Endothelial cell of umbilical vein (primary cell): ENCODE data around the gene ANKS6. TPM values are rescaled to one million over a fixed set of nuclear protein-coding genes. Genes with fewer than 3 reads are reported as not detected.

Experiments
- BruUV-seq: library from RNA; stranded (reverse); fragments of 400-500 nt; replicated peaks from 2 replicates; lab custom pipeline; 2021; lab: Mats Ljungman, UMichigan
- CTCF ChIA-PET: fragments of 300-600, 350-600 bp; sonication (Branson Sonifier 250); formaldehyde crosslinking; loops from one replicate; lab custom pipeline; 2021; ENCODE audit warnings: antibody characterized with exemption, inconsistent platforms; lab: Charles Lee
- POLR2A ChIA-PET: fragments of 300-600, 350-600 bp; sonication (Branson Sonifier 250); formaldehyde crosslinking; loops from one replicate; lab custom pipeline; 2021; ENCODE audit warnings: antibody characterized with exemption, inconsistent platforms; lab: Charles Lee
- DNase-seq: peaks from one replicate; pipeline ENCODE4 v3.0.0-alpha.2; 2011; ENCODE audit warnings: low read depth, low spot score
- FAIRE-seq: peaks from 2 replicates; lab custom pipeline; 2011; peaks lifted over from hg19 to GRCh38; lab: Jason Lieb, UNC
- H2AFZ ChIP-seq: 2 replicates; pipeline ENCODE4 v1.6.0; 2012; ENCODE audit warnings: low read depth, low read length, control low read depth, inconsistent platforms
- H3K27ac ChIP-seq: 2 replicates; pipeline ENCODE4 v1.5.1; 2011; ENCODE audit warnings: low read depth, mild to moderate bottlenecking, control low read depth, low read length, moderate library complexity; ENCODE audit not compliant: insufficient read depth
- H3K27me3 ChIP-seq, 2 experiments: 2 replicates each; pipeline versions ENCODE4 v1.6.0 to v1.6.1; 2011; ENCODE audit warnings: low read length in 2 of 2, mixed read lengths in 1 of 2; ENCODE audit not compliant: control insufficient read depth in 2 of 2, insufficient read depth in 2 of 2
- H3K36me3 ChIP-seq, 2 experiments: 2 replicates in 1 of 2; 3 replicates in 1 of 2; pipeline ENCODE4 v1.5.1; 2011; ENCODE audit warnings: low read length in 2 of 2, mild to moderate bottlenecking in 1 of 2, moderate library complexity in 1 of 2; ENCODE audit not compliant: control insufficient read depth in 2 of 2, insufficient read depth in 2 of 2; ENCODE audit errors: extremely low read depth in 1 of 2
- H3K4me1 ChIP-seq: 3 replicates; pipeline ENCODE4 v1.5.1; 2011; ENCODE audit warnings: mild to moderate bottlenecking, low read length; ENCODE audit not compliant: control insufficient read depth, insufficient read depth; ENCODE audit errors: extremely low read depth
- H3K4me2 ChIP-seq: 2 replicates; pipeline ENCODE4 v1.6.1; 2011; ENCODE audit warnings: low read length, control low read depth, mixed read lengths; ENCODE audit not compliant: insufficient read depth
- H3K4me3 ChIP-seq, 3 experiments: fragments of 200-600 bp in 1 of 3; sonication (generic), shearing (Covaris generic) in 1 of 3; replicated peaks in 1 of 3; 2 replicates each; pipeline ENCODE4 v1.5.1; 2011 to 2016; ENCODE audit warnings: control low read depth in 3 of 3, low read length in 3 of 3, mild to moderate bottlenecking in 2 of 3, inconsistent platforms in 1 of 3, low read depth in 1 of 3, moderate library complexity in 1 of 3; ENCODE audit not compliant: insufficient read depth in 1 of 3
- H3K79me2 ChIP-seq: 2 replicates; pipeline ENCODE4 v1.6.0; 2012; ENCODE audit warnings: low read length, inconsistent platforms; ENCODE audit not compliant: control insufficient read depth, insufficient read depth
- H3K9ac ChIP-seq: replicated peaks from 2 replicates; pipeline ENCODE3; 2011; ENCODE audit warnings: low read length, control low read depth; ENCODE audit not compliant: insufficient read depth; ENCODE audit errors: extremely low read depth
- H3K9me1 ChIP-seq: replicated peaks from 3 replicates; pipeline ENCODE4 v1.6.0; 2011; ENCODE audit warnings: mild to moderate bottlenecking, low read length; ENCODE audit not compliant: control insufficient read depth, insufficient read depth; ENCODE audit errors: extremely low read depth
- H3K9me3 ChIP-seq: replicated peaks from 2 replicates; pipeline ENCODE4 v1.5.1; 2012; ENCODE audit warnings: low read length, inconsistent platforms; ENCODE audit not compliant: control insufficient read depth, insufficient read depth
- H4K20me1 ChIP-seq: replicated peaks from 2 replicates; pipeline ENCODE3; 2011; ENCODE audit warnings: mild to moderate bottlenecking, low read length; ENCODE audit not compliant: control insufficient read depth, insufficient read depth; ENCODE audit errors: extremely low read depth
- CTCF ChIP-seq, 2 donors: IDR thresholded peaks; 1 replicate in 1 of 2; 2 replicates in 1 of 2; pipeline ENCODE4 v1.5.1; 2011; ENCODE audit warnings: low read length in 2 of 2, mild to moderate bottlenecking in 2 of 2, moderate library complexity in 2 of 2, control low read depth in 1 of 2, inconsistent platforms in 1 of 2, low read depth in 1 of 2; ENCODE audit not compliant: insufficient read depth in 1 of 2; ENCODE audit errors: extremely low read depth in 1 of 2
- EZH2 ChIP-seq: IDR thresholded peaks from 2 replicates; pipeline ENCODE4 v1.6.1; 2012; ENCODE audit warnings: borderline replicate concordance, low read depth, mild to moderate bottlenecking, moderate library complexity, low read length, inconsistent platforms; ENCODE audit not compliant: severe bottlenecking
- FOS ChIP-seq: IDR thresholded peaks from 2 replicates; pipeline ENCODE4 v1.6.1; 2011; ENCODE audit warnings: mild to moderate bottlenecking, low read length, moderate library complexity, borderline replicate concordance; ENCODE audit not compliant: insufficient read depth
- GATA2 ChIP-seq: IDR thresholded peaks from 2 replicates; pipeline ENCODE4 v1.7.0; 2011; ENCODE audit warnings: low read depth, mild to moderate bottlenecking, moderate library complexity, mixed read lengths, low read length; ENCODE audit not compliant: insufficient read length, insufficient read depth
- JUN ChIP-seq: IDR thresholded peaks from 2 replicates; pipeline ENCODE4 v1.6.1; 2011; ENCODE audit warnings: borderline replicate concordance, low read depth; ENCODE audit not compliant: insufficient read length, insufficient read depth
- MAX ChIP-seq: IDR thresholded peaks from 2 replicates; pipeline ENCODE4 v1.6.1; 2011; ENCODE audit not compliant: insufficient read depth, insufficient read length
- MYC ChIP-seq: IDR thresholded peaks from one replicate; pipeline ENCODE4 v1.6.1; 2011; ENCODE audit warnings: mild to moderate bottlenecking, low read depth, low read length
- POLR2A ChIP-seq: IDR thresholded peaks from 2 replicates; pipeline ENCODE4 v1.6.1; 2012; ENCODE audit warnings: low read depth, mild to moderate bottlenecking, control low read depth, low read length
- POLR2AphosphoS5 ChIP-seq: IDR thresholded peaks from 2 replicates; pipeline ENCODE4 v1.6.1; 2012; ENCODE audit warnings: low read depth, mild to moderate bottlenecking, control low read depth, low read length, moderate library complexity; ENCODE audit not compliant: insufficient read depth
- dilution Hi-C: fragments of 300-500 bp; cut with MboI; formaldehyde crosslinking; loops from one replicate; pipeline ENCODE4 v1.15.0; 2019; ENCODE audit warnings: low sequenced_read_pairs; ENCODE audit not compliant: extremely low pct_ligation_motif_present
- intact Hi-C: fragments of 100-400 bp; cut with micrococcal nuclease; formaldehyde crosslinking; loops from one replicate; pipeline ENCODE4 v1.10.0; 2022
- polyA plus RNA-seq, 4 experiments: library from polyadenylated mRNA; depleted of rRNA in 3 of 4; stranded (reverse) in 3 of 4; unstranded in 1 of 4; fragments of >200 nt; gene quantifications; 2 replicates each; pipeline versions ENCODE4 v1.2.1 to v1.2.3, GENCODE V29; 2011 to 2012; ENCODE audit warnings: missing spikeins in 1 of 4
- total RNA-seq: library from RNA; stranded (reverse); gene quantifications from 2 replicates; pipeline ENCODE4 v1.2.3, GENCODE V29; 2021

ANKS6 gene
- total and polyA plus RNA-seq, 2 donors (not counting 3 experiments of a cell fraction or from before 2014, with no cell fraction given): 15.5 to 18.6 TPM

DNA sequence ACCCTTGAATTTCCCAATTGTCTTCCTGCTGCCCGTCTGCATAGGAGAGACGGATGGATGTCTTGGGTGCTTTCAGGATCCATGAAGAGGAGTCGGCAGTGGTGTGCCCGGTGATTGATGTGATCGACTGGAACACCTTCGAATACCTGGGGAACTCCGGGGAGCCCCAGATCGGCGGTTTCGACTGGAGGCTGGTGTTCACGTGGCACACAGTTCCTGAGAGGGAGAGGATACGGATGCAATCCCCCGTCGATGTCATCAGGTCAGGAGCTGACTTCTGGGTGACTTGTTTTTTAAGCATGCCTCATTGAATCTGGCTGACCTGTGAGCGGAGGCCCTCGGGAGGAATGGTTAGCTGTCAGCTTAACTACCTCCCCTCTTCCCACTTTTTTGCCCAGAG, 35.3 kb upstream of the ANKS6 start:
- Histone ChIP-seq H3K4me2 (no peak overlapping the region), H3K27me3 (no peaks in the 10 kb centered on the region), H3K4me1 (no peaks in the 10 kb centered on the region), H3K36me3 (no peaks in the 10 kb centered on the region), H3K4me3 (no peak overlapping the region), H3K79me2 (no peaks in the 10 kb centered on the region), H3K9me3 (no peaks in the 10 kb centered on the region), H3K27ac (no peak overlapping the region), H3K9ac (no peak overlapping the region), H2AFZ (no peak overlapping the region), H3K9me1 (no peaks in the 10 kb centered on the region), H4K20me1 (no peaks in the 10 kb centered on the region)
- no peak for TF ChIP-seq JUN
- no peak for TF ChIP-seq POLR2AphosphoS5
- no peak for TF ChIP-seq MAX
- no peak for TF ChIP-seq CTCF (IDR thresholded peaks at IDR 0.05; ENCODE audit: extremely low read depth in 1 of 2, insufficient read depth in 1 of 2, low read depth in 1 of 2, low read length in 2 of 2)
- TF ChIP-seq MYC: no peak
- TF ChIP-seq GATA2: no peak
- TF ChIP-seq EZH2: no peak
- TF ChIP-seq POLR2A: no peak
- no peak for TF ChIP-seq FOS
- dilution Hi-C loops (no loop called here), intact Hi-C loops (no loop called here)
- FAIRE-seq (no peak), DNase-seq (no peak)
- POLR2A ChIA-PET: no interaction called here
- CTCF ChIA-PET: no interaction called here
- no TSS peak for BruUV-seq
